KBM-7 (cell line): ENCODE data around the gene KRT16.
"Not testable (repeated sequence)": the region's sequence is repeated elsewhere in the genome, so short reads cannot be mapped to it uniquely, and the experiment has no call there.

Experiments used
- DNase-seq: peaks from one replicate; pipeline ENCODE4 v3.0.0-alpha.2; 2015
- in situ Hi-C: fragments of 300-500 bp; cut with MboI; formaldehyde crosslinking; loops from 2 replicates; pipeline ENCODE4 v1.14.3; 2020; ENCODE audit warnings: low sequenced_read_pairs, low pct_unique_long_range_greater_than_20kb, mixed read lengths

Gene KRT16

DNA sequence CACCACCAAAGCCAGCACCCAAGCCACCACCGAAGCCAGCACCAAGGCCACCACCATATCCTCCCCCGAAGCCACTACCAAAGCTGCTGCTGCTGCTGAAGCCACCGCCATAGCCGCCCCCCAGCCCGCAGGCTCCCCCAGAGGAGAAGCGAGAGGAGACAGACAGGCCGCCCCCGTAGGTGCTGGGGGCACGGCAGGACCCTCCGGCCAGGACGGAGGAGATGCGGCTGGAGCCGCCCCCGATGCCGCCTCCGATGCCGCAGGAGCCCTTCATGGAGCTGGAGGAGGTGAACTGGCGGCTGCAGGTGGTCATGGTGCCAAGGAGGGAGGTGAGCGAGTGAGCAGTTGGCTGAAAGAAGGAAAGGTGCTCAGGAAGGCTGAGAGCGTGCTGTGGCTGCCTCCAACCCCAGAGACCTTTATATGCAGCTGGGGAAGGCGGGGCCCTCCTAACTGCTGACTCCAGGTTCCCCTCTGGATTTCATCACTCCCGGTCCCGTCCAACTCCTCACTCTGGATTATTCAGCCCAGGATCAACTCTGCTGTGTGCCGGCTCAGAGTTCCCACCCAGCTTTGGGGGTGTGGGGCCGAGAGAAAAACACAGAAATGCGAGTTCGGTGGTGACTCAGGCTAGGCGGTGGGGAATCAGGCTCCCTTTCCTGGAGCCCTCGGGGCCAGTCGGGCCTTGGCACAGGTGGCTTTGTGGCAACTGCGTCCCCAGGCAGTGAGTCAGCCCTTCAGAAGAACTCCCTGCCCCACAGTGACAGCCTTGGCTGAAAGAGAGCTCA lies at the start of gene KRT16:
KRT16 (minus strand) TSS at position 392 of the 785 bp plus-strand sequence; CDS start at position 313, 79 bp downstream.
- in situ Hi-C loops = not testable (repeated sequence)

DNA sequence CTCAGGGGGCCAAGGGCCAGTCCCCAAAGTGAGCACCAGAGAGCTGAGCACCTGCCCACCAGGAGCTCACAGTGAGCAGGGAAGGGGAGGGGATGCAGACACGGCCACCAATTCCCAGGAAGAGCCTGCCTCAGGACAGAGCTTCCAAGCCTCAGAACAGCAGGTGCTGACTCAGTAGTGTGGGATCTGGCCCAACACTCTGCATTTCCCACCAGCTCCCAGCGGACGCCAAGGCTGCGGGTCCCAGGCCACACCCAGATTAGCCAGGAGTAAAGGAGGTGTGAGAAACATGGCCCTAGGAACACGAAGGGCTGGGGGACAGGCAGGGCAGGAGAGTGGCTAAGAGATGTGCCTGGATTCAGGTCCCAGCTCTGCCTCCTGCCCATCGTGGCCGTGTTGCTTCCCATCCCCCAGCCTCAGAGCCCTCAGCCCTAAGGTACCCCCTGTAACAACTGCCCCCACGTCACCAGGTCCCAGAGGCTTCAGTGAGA lies 47.7 kb upstream of the KRT16 start:
- DNase-seq = no peak
- in situ Hi-C loops = no loop called here

More for the DNA sequence above, at the start of gene KRT16:
- DNase-seq = not testable (repeated sequence)

- in situ Hi-C loops = no loop called here
Measured at GRCh38 chr17:41659427-41660212, 47.1 kb upstream of the KRT16 start.

DNA sequence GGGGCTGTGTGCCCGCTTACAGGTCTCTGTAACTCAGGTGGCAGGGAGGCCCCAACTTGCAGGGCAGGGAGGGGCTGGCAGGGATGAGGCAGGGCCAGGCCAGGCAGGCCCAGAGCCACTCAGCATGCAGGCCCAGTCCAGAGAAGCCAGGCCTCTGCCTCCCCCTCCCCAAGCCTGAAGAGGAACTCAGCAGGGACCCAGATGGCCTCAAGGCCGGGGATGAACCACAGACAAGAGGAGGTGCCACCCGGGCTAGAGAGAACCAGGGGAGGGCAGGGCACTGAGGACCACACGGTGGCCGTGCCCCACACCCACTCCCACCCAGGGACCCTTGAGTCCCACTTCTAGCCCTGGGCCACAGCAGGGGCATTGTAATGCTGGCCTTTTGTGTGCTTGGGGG lies 46.3 kb upstream of the KRT16 start:
- in situ Hi-C loops = no loop called here
- no peak for DNase-seq

More at GRCh38 chr17:41659427-41660212, 47.1 kb upstream of the KRT16 start:
- no peak for DNase-seq

GRCh38 chr17:41657936-41658335 lies 45.4 kb upstream of the KRT16 start:
- in situ Hi-C loops = no loop called here
- no peak for DNase-seq

DNA sequence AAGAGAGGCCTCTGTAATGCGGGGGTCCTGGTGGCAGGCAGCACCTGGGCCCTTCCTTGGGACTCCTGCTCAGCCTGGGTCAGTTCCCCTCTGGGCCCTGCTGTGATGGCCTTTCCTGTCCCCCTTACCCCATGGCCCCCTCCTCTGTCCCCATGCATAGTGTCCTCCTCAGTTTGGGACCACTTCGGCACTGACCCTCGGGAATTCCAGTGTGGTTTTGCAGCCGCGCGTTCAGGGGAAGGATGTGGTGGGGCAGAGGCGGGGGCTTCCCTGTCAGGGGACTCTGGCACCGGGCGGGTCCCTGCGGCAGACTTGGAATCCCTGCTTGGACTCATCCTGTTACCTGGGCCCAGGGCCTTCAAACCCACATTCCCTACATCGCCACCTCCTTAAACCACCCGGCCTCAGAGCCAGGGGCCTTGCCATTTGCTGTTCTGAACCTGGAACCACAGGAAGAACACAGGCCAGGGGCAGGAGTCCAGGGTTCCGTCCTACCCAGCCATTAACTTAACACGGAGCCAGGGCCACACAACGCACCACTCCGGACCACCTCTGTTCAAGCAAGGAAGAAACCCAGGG lies 44.7 kb upstream of the KRT16 start:
- no peak for DNase-seq
- in situ Hi-C loops = no loop called here

DNA sequence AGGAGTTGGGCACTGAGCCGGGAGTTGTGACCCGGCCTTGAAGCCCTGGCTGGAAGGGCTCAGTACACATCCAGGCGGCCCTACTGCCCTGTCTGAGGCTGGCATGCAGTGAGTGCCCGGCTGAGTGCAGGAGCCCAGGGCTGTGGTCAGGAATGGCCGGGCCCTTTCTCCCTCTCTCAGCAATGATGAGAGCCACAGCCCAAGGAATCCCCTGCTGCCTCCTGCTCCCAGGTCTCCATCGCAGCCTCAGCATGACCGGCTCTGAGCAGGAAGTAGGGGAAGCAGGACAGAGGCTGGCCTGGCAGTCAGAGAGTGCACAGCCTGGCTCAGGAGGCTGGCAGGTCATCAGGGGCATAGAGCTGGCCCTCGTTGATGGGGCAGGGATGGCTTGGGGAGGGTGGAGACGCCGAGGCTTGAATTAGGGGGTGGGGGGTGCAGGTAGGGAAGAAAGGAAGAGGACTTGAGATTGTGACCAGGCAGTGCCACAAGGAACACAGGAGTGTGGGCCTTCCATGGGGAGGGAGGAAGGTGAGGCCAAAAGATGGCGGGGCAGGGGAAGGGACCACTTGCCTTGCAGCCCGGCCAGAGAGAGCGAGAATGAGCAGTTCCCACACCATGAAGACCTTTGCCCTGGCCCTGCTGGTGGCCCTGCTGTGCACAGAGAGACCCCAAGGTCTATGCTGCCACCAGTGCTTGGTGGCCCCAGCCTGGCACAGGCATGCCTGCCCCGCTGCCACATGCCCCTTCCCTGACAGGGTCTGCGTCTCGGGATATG lies 43.9 kb upstream of the KRT16 start:
- no peak for DNase-seq
- in situ Hi-C loops = no loop called here

DNA sequence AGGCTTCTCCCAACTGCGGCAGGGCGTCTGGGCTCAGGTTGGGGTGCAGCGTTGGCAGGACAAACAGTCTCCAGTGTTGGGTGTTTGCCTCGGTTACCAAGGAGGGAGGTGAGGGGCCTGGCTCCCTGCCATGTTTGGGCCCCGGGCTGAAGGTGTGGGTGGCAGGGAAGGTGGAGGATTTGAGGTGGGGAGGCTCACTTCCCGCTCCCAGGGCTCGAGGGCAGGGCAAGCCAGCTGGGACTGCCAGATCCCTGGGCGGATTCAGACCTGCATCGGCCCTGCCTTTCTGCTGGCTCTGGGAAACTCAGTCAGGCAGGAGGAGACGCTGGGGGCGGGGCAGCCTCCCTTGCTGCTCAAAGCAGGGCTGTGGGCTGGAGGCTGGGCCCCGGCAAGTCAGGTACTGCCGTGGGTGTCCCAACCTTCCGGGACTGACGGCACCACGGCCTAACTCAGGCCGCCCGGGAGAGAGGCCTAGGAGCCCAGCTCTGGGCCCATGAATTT lies 43.1 kb upstream of the KRT16 start:
- in situ Hi-C loops = no loop called here
- no peak for DNase-seq

GRCh38 chr17:41654678-41655607 lies 42.4 kb upstream of the KRT16 start:
- in situ Hi-C loops = no loop called here

GRCh38 chr17:41653892-41654677 lies 41.5 kb upstream of the KRT16 start:
- no peak for DNase-seq
- in situ Hi-C loops = no loop called here

More at GRCh38 chr17:41654678-41655607, 42.4 kb upstream of the KRT16 start:
- DNase-seq = no peak

DNA sequence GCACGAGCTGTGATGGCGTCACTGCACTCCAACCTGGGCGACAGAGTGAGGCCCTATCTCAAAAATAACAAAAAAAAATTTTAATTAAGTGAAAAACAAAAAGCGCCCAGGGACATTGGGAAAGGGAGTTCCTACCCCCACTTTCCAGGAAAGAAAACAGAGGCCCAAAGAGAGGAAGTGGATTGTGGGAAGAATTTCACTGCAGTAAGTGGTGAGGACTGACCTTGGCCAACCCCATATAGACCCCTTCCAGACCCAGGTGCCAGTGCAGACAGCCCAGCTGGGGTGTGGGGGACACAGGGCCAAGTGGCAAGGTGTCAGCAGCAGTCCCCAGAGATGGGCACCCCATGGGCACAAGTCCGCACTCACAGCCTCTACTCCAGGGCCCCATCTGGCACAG lies 40.9 kb upstream of the KRT16 start:
- in situ Hi-C loops = no loop called here
- DNase-seq = no peak

GRCh38 chr17:41652461-41652970 lies 39.9 kb upstream of the KRT16 start:
- no peak for DNase-seq
- in situ Hi-C loops = no loop called here

DNA sequence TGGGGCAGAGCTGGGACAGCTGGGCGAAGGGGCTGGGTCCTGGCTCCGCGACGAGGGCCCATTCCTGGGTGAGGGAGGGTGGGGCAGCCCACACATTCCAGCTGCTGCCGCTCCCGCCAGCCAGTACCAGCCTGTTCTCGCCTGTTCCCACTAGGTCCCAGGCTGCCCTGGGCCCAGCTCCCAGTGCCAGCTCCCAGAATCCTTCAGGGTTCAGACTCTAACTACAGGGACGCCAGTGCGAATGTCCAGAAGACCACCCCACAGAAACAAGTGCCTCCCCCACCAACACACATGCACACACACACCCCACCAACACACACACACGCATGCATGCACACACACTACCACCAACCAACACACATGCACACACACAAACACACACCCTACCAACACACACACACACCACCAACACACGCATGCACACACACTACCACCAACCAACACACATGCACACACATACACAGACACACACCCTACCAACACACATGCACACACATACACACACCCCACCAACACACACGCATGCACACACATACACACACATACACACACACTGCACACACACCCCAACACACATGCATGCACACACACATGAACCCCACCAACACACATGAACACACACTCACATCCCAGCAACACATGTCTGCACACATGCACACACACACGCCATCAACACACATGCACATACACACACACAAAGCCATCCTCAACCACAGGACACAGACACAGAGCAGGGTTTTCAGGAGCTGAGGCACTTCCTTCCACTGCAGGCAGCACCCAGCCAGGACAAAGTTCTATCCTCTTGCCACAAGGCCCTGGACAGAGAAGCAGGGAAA lies 39.3 kb upstream of the KRT16 start:
- in situ Hi-C loops = no loop called here
- DNase-seq = no peak

DNA sequence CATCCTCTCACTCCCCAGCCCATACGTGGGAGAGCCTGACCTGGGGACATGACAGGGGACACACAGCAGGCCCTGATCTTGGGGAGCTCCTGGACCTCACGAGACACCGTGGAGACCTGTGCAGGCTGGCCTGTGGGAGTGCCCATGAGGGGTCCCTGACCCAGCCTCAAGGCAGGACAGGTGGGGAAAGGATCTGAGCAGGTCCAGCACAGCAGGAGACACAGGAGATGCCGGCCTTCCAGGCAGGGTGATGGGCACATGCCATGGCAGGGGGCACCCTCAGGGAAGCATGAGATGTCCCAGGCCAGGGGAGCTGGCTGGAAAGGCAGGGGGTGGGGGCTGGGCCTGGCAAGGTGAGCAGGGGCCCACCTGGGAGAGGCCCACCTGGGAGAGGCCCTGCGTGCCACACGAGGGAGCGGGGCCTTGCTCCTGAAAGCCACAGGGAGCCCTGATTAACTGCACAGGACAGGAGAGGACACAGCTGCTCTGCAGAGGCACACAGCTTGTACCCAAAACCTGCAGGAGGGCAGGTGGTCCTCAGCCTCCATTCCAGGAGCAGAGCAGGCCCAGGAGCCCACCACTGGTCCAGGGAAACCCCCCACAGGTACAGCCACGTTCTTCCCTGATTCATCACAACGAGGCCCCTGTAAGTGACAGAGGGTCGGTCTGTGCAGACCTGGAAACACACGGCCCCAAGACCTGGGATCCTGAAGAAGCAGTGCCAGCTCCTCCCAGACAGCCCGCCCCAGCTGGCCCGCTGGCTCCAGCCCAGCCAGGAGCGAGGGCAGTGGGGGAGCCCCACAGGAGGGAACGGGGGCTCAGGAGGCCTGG lies 38.4 kb upstream of the KRT16 start:
- in situ Hi-C loops = no loop called here
- DNase-seq = no peak

GRCh38 chr17:41649923-41650519 lies 37.5 kb upstream of the KRT16 start:
- DNase-seq = no peak
- in situ Hi-C loops = no loop called here
